Thyroid gland (tissue), 4 donors: Measurements from ENCODE around the gene LIN28B. TPM values are rescaled to one million over a fixed set of nuclear protein-coding genes. Genes with fewer than 3 reads are reported as not detected.
"Not testable (repeated sequence)": the region's sequence is repeated elsewhere in the genome, so short reads cannot be mapped to it uniquely, and the experiment has no call there.

Source experiments
- DNase-seq, 2 donors: peaks; one replicate each; pipeline ENCODE4 v3.0.0-alpha.2; 2019
- H3K27ac ChIP-seq, 3 donors: fragments of 200-600 bp; sonication (generic); 1 replicate in 2 of 3; 2 replicates in 1 of 3; pipeline ENCODE4 v1.5.1; 2016 to 2019; ENCODE audit warnings: mild to moderate bottlenecking in 1 of 3, moderate library complexity in 1 of 3
- H3K27me3 ChIP-seq: fragments of 200-600 bp; sonication (generic); one replicate; pipeline ENCODE4 v1.5.1; 2019
- H3K36me3 ChIP-seq, 2 donors: fragments of 200-600 bp; sonication (generic); one replicate each; pipeline ENCODE4 v1.5.1; 2016 to 2019
- H3K4me1 ChIP-seq, 2 donors: fragments of 200-600 bp; sonication (generic); one replicate each; pipeline ENCODE4 v1.5.1; 2017 to 2019
- H3K4me3 ChIP-seq, 3 donors: fragments of 200-600 bp; sonication (generic); replicated peaks in 1 of 3; 1 replicate in 2 of 3; 2 replicates in 1 of 3; pipeline ENCODE4 v1.5.1; 2016; ENCODE audit warnings: mild to moderate bottlenecking in 1 of 3
- H3K9me3 ChIP-seq: fragments of 200-600 bp; sonication (generic); one replicate; pipeline ENCODE4 v1.5.1; 2017
- CTCF ChIP-seq, 6 experiments: fragments of 200-600 bp in 3 of 6; fragments of 450-650 bp in 3 of 6; sonication (generic) in 3 of 6; IDR thresholded peaks; one replicate each; pipeline ENCODE4 v1.5.1; 2016 to 2019; ENCODE audit warnings: antibody characterized with exemption in 6 of 6, mild to moderate bottlenecking in 2 of 6, inconsistent platforms in 1 of 6, moderate library complexity in 1 of 6
- POLR2A ChIP-seq, 2 donors: fragments of 450-650 bp; IDR thresholded peaks; one replicate each; pipeline ENCODE4 v1.6.1; 2017; ENCODE audit warnings: antibody characterized with exemption in 2 of 2, mild to moderate bottlenecking in 2 of 2, moderate library complexity in 1 of 2
- WGBS, 2 donors: methylation state at CpG; one replicate each; pipeline ENCODE4 v1.1.5; 2017; 5-methylcytosine and 5-hydroxymethylcytosine counted together
- intact Hi-C: fragments of 100-400 bp; cut with DNase I; formaldehyde crosslinking; loops from one replicate; pipeline ENCODE4 v1.15.1; 2023
- total RNA-seq, 4 donors: library from RNA; depleted of rRNA; stranded (reverse); fragments of >200 nt; gene quantifications; one replicate each; pipeline ENCODE4 v1.2.3, GENCODE V29; 2016

The LIN28B gene
- total RNA-seq, 4 donors from 2014 or later, result 0.24 TPM; not detected in 3

GRCh38 chr6:105001063-105001462 is 44.2 kb downstream of the LIN28B start:
- H3K27ac ChIP-seq, result peak overlapping the region; percentile 60 to 74 (median 69)
- WGBS, 2 donors, result 37% methylated on average over 1 of the region's 1 CpG

GRCh38 chr6:105001906-105002305 is 45.0 kb downstream of the LIN28B start:
- peaks cover 20 to 22% of the 10 kb centered on the region in 2 donors for H3K4me1 ChIP-seq
- TF ChIP-seq POLR2A (IDR thresholded peaks at IDR 0.05) (no peak), CTCF (IDR thresholded peaks at IDR 0.05) (no peak)
- peak overlapping the region; percentile 60 to 74 (median 69) for H3K27ac ChIP-seq
- intact Hi-C loops, result no loop called here
- no peaks in the 10 kb centered on the region for H3K9me3 ChIP-seq
- 27 to 29% methylated on average over 1 of the region's 1 CpG for WGBS, 2 donors
- peak; percentile 76 to 84 for DNase-seq
- H3K36me3 ChIP-seq, result no peaks in the 10 kb centered on the region
- no peak overlapping the region for H3K4me3 ChIP-seq
- no peaks in the 10 kb centered on the region for H3K27me3 ChIP-seq

More at GRCh38 chr6:105001063-105001462, 44.2 kb downstream of the LIN28B start:
- intact Hi-C loops, result no loop called here
- H3K36me3 ChIP-seq, result no peaks in the 10 kb centered on the region
- H3K27me3 ChIP-seq, result no peaks in the 10 kb centered on the region
- peaks cover 26 to 27% of the 10 kb centered on the region in 2 donors for H3K4me1 ChIP-seq
- no peaks in the 10 kb centered on the region for H3K9me3 ChIP-seq
- TF ChIP-seq POLR2A (IDR thresholded peaks at IDR 0.05) (no peak), CTCF (IDR thresholded peaks at IDR 0.05) (no peak)
- no peak for DNase-seq
- H3K4me3 ChIP-seq, result no peak overlapping the region

GRCh38 chr6:105005451-105005850 is 48.5 kb downstream of the LIN28B start:
- no peaks in the 10 kb centered on the region for H3K36me3 ChIP-seq
- peaks cover 15 to 16% of the 10 kb centered on the region in 2 donors for H3K4me1 ChIP-seq
- H3K9me3 ChIP-seq, result no peaks in the 10 kb centered on the region
- H3K27ac ChIP-seq, result no peak overlapping the region
- no peak overlapping the region for H3K4me3 ChIP-seq
- intact Hi-C loops, result no loop called here
- TF ChIP-seq CTCF (IDR thresholded peaks at IDR 0.05) (no peak), POLR2A (IDR thresholded peaks at IDR 0.05) (no peak)
- WGBS, 2 donors, result 62 to 75% methylated on average over 1 of the region's 1 CpG
- no peaks in the 10 kb centered on the region for H3K27me3 ChIP-seq
- no peak for DNase-seq

- H3K27ac ChIP-seq, H3K27me3 ChIP-seq, H3K36me3 ChIP-seq, H3K4me1 ChIP-seq, intact Hi-C loops, DNase-seq, H3K9me3 ChIP-seq, H3K4me3 ChIP-seq: not testable (repeated sequence)
- 86 to 94% methylated on average over 4 of the region's 4 CpGs for WGBS, 2 donors
Measured at GRCh38 chr6:105013459-105013858, 56.6 kb downstream of the LIN28B start.

GRCh38 chr6:105014448-105014847 is 57.5 kb downstream of the LIN28B start:
- TF ChIP-seq POLR2A (IDR thresholded peaks at IDR 0.05) (no peak), CTCF (IDR thresholded peaks at IDR 0.05) (no peak)
- intact Hi-C loops, result no loop called here
- WGBS, 2 donors, result 76 to 91% methylated on average over 3 of the region's 3 CpGs

GRCh38 chr6:105014954-105015353 is 58.0 kb downstream of the LIN28B start:
- Histone ChIP-seq H3K4me3 (no peak overlapping the region), H3K36me3 (no peaks in the 10 kb centered on the region), H3K27me3 (no peaks in the 10 kb centered on the region), H3K4me1 (peaks cover 3 to 4% of the 10 kb centered on the region in 2 donors), H3K27ac (peak overlapping the region in 1 of 3 donors; percentile 6), H3K9me3 (no peaks in the 10 kb centered on the region)
- TF ChIP-seq CTCF (IDR thresholded peaks at IDR 0.05), result no peak
- no peak for DNase-seq
- intact Hi-C loops, result no loop called here

More at GRCh38 chr6:105014448-105014847, 57.5 kb downstream of the LIN28B start:
- Histone ChIP-seq H3K4me1 (peaks cover 3 to 4% of the 10 kb centered on the region in 2 donors), H3K27ac (no peak overlapping the region), H3K36me3 (no peaks in the 10 kb centered on the region), H3K4me3 (no peak overlapping the region), H3K27me3 (no peaks in the 10 kb centered on the region), H3K9me3 (no peaks in the 10 kb centered on the region)
- no peak for DNase-seq
